OCI-M2 (cell line): ENCODE results near the gene AQP7.
"Not testable (repeated sequence)": the region's sequence is repeated elsewhere in the genome, so short reads cannot be mapped to it uniquely, and the experiment has no call there.

Experiments
- DNase-seq: peaks from one replicate; lab custom pipeline; 2025; ENCODE audit not compliant: unreplicated experiment; lab: John Stamatoyannopoulos, UW

The AQP7 gene

GRCh38 chr9:33434317-33435105 is 32.1 kb upstream of the AQP7 start:
- DNase-seq = no peak

- DNase-seq = no peak
Measured at GRCh38 chr9:33433871-33434270, 31.5 kb upstream of the AQP7 start.

- DNase-seq = no peak
Measured at GRCh38 chr9:33431420-33431819, 29.1 kb upstream of the AQP7 start.

GRCh38 chr9:33430942-33431341 is 28.6 kb upstream of the AQP7 start:
- DNase-seq = no peak

GRCh38 chr9:33429256-33429985 is 27.1 kb upstream of the AQP7 start:
- no peak for DNase-seq

GRCh38 chr9:33426843-33427293 is 24.5 kb upstream of the AQP7 start:
- DNase-seq = no peak

GRCh38 chr9:33425128-33425533 is 22.8 kb upstream of the AQP7 start:
- DNase-seq = no peak

GRCh38 chr9:33424492-33424891 is 22.1 kb upstream of the AQP7 start:
- not testable (repeated sequence) for DNase-seq

- not testable (repeated sequence) for DNase-seq
Measured at GRCh38 chr9:33424043-33424442, 21.7 kb upstream of the AQP7 start.

GRCh38 chr9:33419708-33420303 is 17.4 kb upstream of the AQP7 start:
- DNase-seq = no peak

- DNase-seq = no peak
Measured at GRCh38 chr9:33418090-33418489, 15.7 kb upstream of the AQP7 start.

- DNase-seq = no peak
Measured at GRCh38 chr9:33416996-33417395, 14.6 kb upstream of the AQP7 start.

GRCh38 chr9:33415501-33416038 is 13.2 kb upstream of the AQP7 start:
- DNase-seq = no peak

- DNase-seq = no peak
Measured at GRCh38 chr9:33414889-33415500, 12.6 kb upstream of the AQP7 start.

GRCh38 chr9:33414268-33414667 is 11.9 kb upstream of the AQP7 start:
- DNase-seq = no peak

- DNase-seq = no peak
Measured at GRCh38 chr9:33408087-33408486, 5.7 kb upstream of the AQP7 start.

GRCh38 chr9:33407061-33407460 is 4.7 kb upstream of the AQP7 start:
- DNase-seq = no peak

- DNase-seq = no peak
Measured at GRCh38 chr9:33404788-33405362, 2.5 kb upstream of the AQP7 start.

- no peak for DNase-seq
Measured at GRCh38 chr9:33403941-33404787, 1.8 kb upstream of the AQP7 start.

- DNase-seq = not testable (repeated sequence)
Measured at GRCh38 chr9:33401809-33402208, 559 bp downstream of the AQP7 start.
